Erythroblast (primary cell): ENCODE data around the gene SMPX.

ENCODE experiments used
- GATA1 ChIP-seq: IDR thresholded peaks from 2 replicates; pipeline ENCODE4 v1.6.1; 2011; ENCODE audit warnings: low read depth, mild to moderate bottlenecking, control low read depth, low read length, moderate library complexity
- POLR2A ChIP-seq: IDR thresholded peaks from 2 replicates; pipeline ENCODE4 v1.6.1; 2011; ENCODE audit warnings: mild to moderate bottlenecking, low read length

DNA sequence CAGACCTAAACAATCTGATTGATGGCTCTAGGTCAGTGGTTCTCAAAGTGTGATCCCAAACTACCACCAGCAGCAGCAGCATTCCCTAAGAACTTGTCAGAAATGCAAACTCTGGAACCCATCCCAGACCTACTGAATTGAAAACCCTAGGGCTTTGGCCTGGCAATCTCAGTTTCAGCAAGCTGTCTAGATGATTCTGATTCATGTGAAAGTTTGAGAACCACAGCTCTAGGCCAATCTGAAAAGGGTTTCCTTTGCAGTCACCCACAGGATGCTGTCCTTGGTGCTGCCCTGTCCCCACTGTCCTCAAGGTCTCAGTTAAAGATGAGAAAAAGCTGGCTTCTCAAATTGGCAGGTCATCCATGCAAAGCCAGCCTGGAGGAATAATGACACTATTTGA lies 34.8 kb downstream of the SMPX start:
- TF ChIP-seq POLR2A (no peak), GATA1 (no peak)
